ENCODE data around the gene WDR64. TPM values are rescaled to one million over a fixed set of nuclear protein-coding genes. Genes with fewer than 3 reads are reported as not detected.

The WDR64 gene
- polyA plus RNA-seq, 2 of the 4 experiments (the other 2 are of a cell fraction), result not detected

GRCh38 chr1:241816008-241816407 lies 163.9 kb downstream of the WDR64 start:
- no peak for TF ChIP-seq RARB (CRISPR knock-in tag; IDR thresholded peaks at IDR 0.05)
- peak; percentile 85 for TF ChIP-seq MAFK (IDR thresholded peaks at IDR 0.05; ENCODE audit: partially characterized antibody)
- no peak for TF ChIP-seq RAD21 (conservative IDR thresholded peaks at IDR 0.05 in 1 of 2, IDR thresholded peaks at IDR 0.05 in 1 of 2)
- POLR2A ChIA-PET, result no interaction called here
- DNase-seq (ENCODE audit: low read depth in 1 of 2, low spot score in 1 of 2) (no peak), FAIRE-seq (no peak), ATAC-seq (no peak)
- 78% methylated on average over 6 of the region's 6 CpGs for WGBS (ENCODE audit: missing lambda C conversion rate)
- Histone ChIP-seq H3K9me3 (no peaks in the 10 kb centered on the region), H3K4me3 (no peak overlapping the region), H3K4me2 (no peak overlapping the region), H3K4me1 (peaks cover 10% of the 10 kb centered on the region; the same call in 2 of the 3 replicates), H3K27ac (no peak overlapping the region)
- CTCF ChIA-PET, result interaction anchor here (0.5 to 1.5 kb wide), 3 partner anchors 17 to 205 kb away, joined by 3 to 5 read pairs (median 4); no protein-coding TSS in a partner anchor

DNA sequence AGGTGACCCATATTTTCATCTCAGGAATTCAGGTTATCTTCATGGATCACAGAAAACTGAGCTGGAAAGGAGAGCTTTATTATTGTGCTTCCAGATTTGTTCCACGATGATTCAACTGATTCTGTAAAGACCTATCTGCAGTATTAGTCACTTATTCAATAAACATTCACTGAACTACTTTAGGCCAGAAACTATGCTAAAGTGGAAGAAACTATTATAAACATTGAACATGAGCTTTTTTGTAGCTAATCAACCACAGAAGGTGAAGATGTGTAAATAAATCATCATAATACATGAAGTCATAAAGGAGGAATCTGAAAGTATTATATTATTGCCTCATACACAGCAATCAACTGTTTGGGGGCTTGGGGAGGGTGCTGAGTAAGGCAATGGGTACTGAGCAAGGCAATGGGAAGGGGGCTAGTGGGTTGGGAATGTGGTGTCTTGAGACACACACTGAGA lies 165.3 kb downstream of the WDR64 start:
- ChIA-PET POLR2A (no interaction called here), CTCF (interaction anchor here (0.6 to 1.5 kb wide), 2 partner anchors 9 to 206 kb away, joined by 4 to 5 read pairs; no protein-coding TSS in a partner anchor)
- TF ChIP-seq FOSB (CRISPR knock-in tag; IDR thresholded peaks at IDR 0.05) (no peak), RNF2 (IDR thresholded peaks at IDR 0.05; ENCODE audit: borderline replicate concordance, low read depth) (no peak), RFX5 (IDR thresholded peaks at IDR 0.05) (no peak), RARB (CRISPR knock-in tag; IDR thresholded peaks at IDR 0.05) (no peak), HEYL (CRISPR knock-in tag; IDR thresholded peaks at IDR 0.05) (no peak), BCL3 (IDR thresholded peaks at IDR 0.05) (no peak), HOXA7 (CRISPR knock-in tag; IDR thresholded peaks at IDR 0.05) (no peak), MYC (IDR thresholded peaks at IDR 0.05; ENCODE audit: borderline replicate concordance, low read length) (no peak), BHLHE40 (IDR thresholded peaks at IDR 0.05; ENCODE audit: low read depth, low read length) (no peak), RCOR1 (IDR thresholded peaks at IDR 0.05; ENCODE audit: low read depth, low read length) (no peak), FOXS1 (CRISPR knock-in tag; IDR thresholded peaks at IDR 0.05) (no peak), TFCP2L1 (CRISPR knock-in tag; IDR thresholded peaks at IDR 0.05) (no peak), GATA3 (IDR thresholded peaks at IDR 0.05; ENCODE audit: borderline replicate concordance) (no peak), CHD2 (IDR thresholded peaks at IDR 0.05; ENCODE audit: low read length, partially characterized antibody) (no peak), ZFP36 (IDR thresholded peaks at IDR 0.05; ENCODE audit: borderline replicate concordance, partially characterized antibody) (no peak)
- TF ChIP-seq, protein P1, sequence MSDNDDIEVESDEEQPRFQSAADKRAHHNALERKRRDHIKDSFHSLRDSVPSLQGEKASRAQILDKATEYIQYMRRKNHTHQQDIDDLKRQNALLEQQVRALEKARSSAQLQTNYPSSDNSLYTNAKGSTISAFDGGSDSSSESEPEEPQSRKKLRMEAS (IDR thresholded peaks at IDR 0.05), result no peak
- FAIRE-seq, result no peak
- ATAC-seq, result no peak
- 0% methylated on average over 1 of the region's 1 CpG for WGBS (ENCODE audit: missing lambda C conversion rate)
- H3K4me1 ChIP-seq, result peaks cover 16% of the 10 kb centered on the region; the same call in 2 of the 3 replicates
- no peaks in the 10 kb centered on the region for H3K9me3 ChIP-seq
- no peak for DNase-seq (ENCODE audit: low read depth in 1 of 2, low spot score in 1 of 2)
- H3K4me2 ChIP-seq, result peak overlapping the region; percentile 42
- no peak overlapping the region for H3K4me3 ChIP-seq
- no peak overlapping the region for H3K27ac ChIP-seq

- Histone ChIP-seq H3K4me3 (no peak overlapping the region), H3K4me2 (no peak overlapping the region), H3K9me3 (no peaks in the 10 kb centered on the region), H3K27ac (no peak overlapping the region), H3K4me1 (peaks cover 16% of the 10 kb centered on the region; the same call in 2 of the 3 replicates)
- no peak for DNase-seq (ENCODE audit: low read depth in 1 of 2, low spot score in 1 of 2)
- no peak for ATAC-seq
- ChIA-PET POLR2A (no interaction called here), CTCF (no interaction called here)
- WGBS (ENCODE audit: missing lambda C conversion rate), result 66% methylated on average over 3 of the region's 3 CpGs
- TF ChIP-seq ZSCAN20 (CRISPR knock-in tag; IDR thresholded peaks at IDR 0.05) (no peak), EHF (CRISPR knock-in tag; IDR thresholded peaks at IDR 0.05) (no peak), ZC3H11A (IDR thresholded peaks at IDR 0.05) (no peak), NPAS2 (CRISPR knock-in tag; IDR thresholded peaks at IDR 0.05; ENCODE audit: borderline replicate concordance) (no peak), CEBPB (IDR thresholded peaks at IDR 0.05) (no peak), NFE2L2 (conservative IDR thresholded peaks at IDR 0.05; ENCODE audit: low read length) (no peak)
- no peak for FAIRE-seq
These were observed 166.0 kb downstream of the WDR64 start for GRCh38 chr1:241817956-241818612.

Measured in A549 (cell line).